ENCODE measurements around the gene SCN4A. TPM values are rescaled to one million over a fixed set of nuclear protein-coding genes. Genes with fewer than 3 reads are reported as not detected.
A peak's percentile ranks its signal among the peaks of the same experiment; 100 is the strongest.

SCN4A gene
- polyA plus RNA-seq, 2 donors, result 0.01 to 0.08 TPM

DNA sequence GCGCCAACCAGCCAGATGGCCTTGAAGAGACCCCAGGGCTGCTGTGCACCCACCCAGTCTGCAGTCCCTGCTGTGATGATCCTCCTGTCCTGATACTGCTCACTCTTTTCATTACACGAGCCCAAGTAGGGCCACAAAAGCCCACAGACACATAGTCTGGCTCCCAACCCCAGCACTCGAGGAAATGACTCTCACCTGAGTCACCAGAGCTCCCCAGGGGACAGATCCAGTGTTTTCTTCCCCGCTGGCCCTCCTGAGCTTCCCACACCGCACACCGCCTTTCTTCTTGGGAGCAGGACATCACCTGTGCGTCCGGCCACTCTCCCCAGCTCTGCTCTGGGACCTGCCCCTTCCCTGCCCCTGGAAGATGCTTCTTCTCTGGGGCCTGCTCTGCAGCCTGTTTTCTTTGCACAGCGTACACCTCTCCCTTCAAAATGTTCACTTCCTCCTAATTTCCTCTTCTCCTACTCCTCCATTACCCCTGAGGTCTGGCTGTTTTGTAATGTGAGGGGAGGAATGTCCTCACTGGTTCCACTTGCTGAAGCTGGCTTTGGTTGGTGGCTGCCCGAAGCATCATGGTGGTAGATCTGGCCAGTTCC is 2.0 kb upstream of the SCN4A start:
- 59 to 64% methylated on average over 10 of the region's 10 CpGs for WGBS, 2 donors
- H3K27ac ChIP-seq (ENCODE audit: low read depth in 2 of 2, low read length in 1 of 2), result no peak overlapping the region
- H3K27me3 ChIP-seq (ENCODE audit: control insufficient read depth in 1 of 2, insufficient read depth in 2 of 2, low read length in 2 of 2), result no peaks in the 10 kb centered on the region
- no peak overlapping the region for H3K4me3 ChIP-seq (ENCODE audit: low read depth in 1 of 2, low read length in 2 of 2)
- H3K36me3 ChIP-seq (ENCODE audit: control insufficient read depth in 2 of 2, insufficient read depth in 2 of 2, low read length in 1 of 2), result no peaks in the 10 kb centered on the region
- H3K4me1 ChIP-seq (ENCODE audit: control insufficient read depth in 2 of 2, insufficient read depth in 2 of 2, low read length in 1 of 2), result peaks cover 0 to 8% of the 10 kb centered on the region in 2 donors
- H3K9me3 ChIP-seq (ENCODE audit: control insufficient read depth in 2 of 2, insufficient read depth in 1 of 2, low read depth in 1 of 2, low read length in 1 of 2), result no peaks in the 10 kb centered on the region

DNA sequence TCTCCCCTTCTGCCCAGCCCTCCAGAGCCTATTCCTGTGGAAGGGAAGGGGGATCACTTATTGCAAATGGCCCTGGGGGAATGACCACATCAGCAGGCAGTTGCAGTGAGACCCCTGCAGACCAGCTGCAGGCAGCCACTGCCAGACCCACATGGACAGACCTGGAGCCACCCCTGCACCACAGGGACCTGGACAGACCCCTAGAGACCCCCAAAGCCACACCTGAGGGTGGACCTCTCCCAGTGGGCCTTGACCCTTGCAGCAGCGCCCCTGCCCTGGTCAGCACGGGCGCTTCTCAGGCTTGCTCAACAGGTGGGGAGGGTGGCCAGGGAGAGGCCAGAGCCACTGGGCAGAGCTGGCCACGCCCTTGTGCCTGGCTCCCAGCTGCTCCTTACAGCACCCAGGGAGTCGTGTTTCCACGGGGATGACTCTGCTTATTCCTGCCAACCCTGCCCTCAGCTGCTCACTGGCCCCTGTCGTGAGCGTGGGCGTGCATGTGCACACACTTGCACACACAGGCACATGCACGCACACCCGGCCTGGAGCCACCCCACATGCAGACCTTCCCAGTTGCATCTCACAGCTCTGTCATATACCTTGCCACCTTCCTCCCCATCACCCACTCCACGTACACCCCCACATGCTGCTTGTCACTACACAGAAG is 1.3 kb upstream of the SCN4A start:
- Histone ChIP-seq H3K36me3 (ENCODE audit: control insufficient read depth in 2 of 2, insufficient read depth in 2 of 2, low read length in 1 of 2) (no peaks in the 10 kb centered on the region), H3K9me3 (ENCODE audit: control insufficient read depth in 2 of 2, insufficient read depth in 1 of 2, low read depth in 1 of 2, low read length in 1 of 2) (no peaks in the 10 kb centered on the region), H3K27me3 (ENCODE audit: control insufficient read depth in 1 of 2, insufficient read depth in 2 of 2, low read length in 2 of 2) (no peaks in the 10 kb centered on the region), H3K27ac (ENCODE audit: low read depth in 2 of 2, low read length in 1 of 2) (no peak overlapping the region), H3K4me3 (ENCODE audit: low read depth in 1 of 2, low read length in 2 of 2) (no peak overlapping the region), H3K4me1 (ENCODE audit: control insufficient read depth in 2 of 2, insufficient read depth in 2 of 2, low read length in 1 of 2) (peaks cover 0 to 8% of the 10 kb centered on the region in 2 donors)
- WGBS, 2 donors, result 50 to 55% methylated on average over 12 of the region's 12 CpGs

GRCh38 chr17:63973247-63973646 is 529 bp upstream of the SCN4A start:
- Histone ChIP-seq H3K9me3 (ENCODE audit: control insufficient read depth in 2 of 2, insufficient read depth in 1 of 2, low read depth in 1 of 2, low read length in 1 of 2) (no peaks in the 10 kb centered on the region), H3K27ac (ENCODE audit: low read depth in 2 of 2, low read length in 1 of 2) (no peak overlapping the region), H3K4me3 (ENCODE audit: low read depth in 1 of 2, low read length in 2 of 2) (no peak overlapping the region), H3K36me3 (ENCODE audit: control insufficient read depth in 2 of 2, insufficient read depth in 2 of 2, low read length in 1 of 2) (no peaks in the 10 kb centered on the region), H3K4me1 (ENCODE audit: control insufficient read depth in 2 of 2, insufficient read depth in 2 of 2, low read length in 1 of 2) (peaks cover 0 to 8% of the 10 kb centered on the region in 2 donors), H3K27me3 (ENCODE audit: control insufficient read depth in 1 of 2, insufficient read depth in 2 of 2, low read length in 2 of 2) (no peaks in the 10 kb centered on the region)
- 88 to 90% methylated on average over 6 of the region's 6 CpGs for WGBS, 2 donors

DNA sequence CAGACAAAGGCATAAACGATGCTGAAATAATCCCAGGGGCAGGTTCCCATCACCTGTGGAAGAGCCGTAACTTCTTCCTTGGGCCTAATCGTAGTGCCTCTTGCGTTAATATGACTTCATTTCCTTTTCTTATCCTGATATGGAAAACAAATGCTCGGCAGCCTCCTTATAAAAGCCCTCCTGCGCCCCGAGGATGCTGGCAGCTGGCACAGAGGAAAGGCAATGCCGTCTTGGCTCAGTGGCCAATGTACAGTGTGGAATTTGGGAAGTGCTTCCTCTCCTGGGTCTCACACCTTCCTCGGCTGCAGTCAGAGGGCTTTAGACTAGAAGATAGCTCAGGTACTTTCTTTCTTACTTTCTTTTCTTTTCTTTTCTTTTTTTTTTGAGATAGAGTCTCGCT is 3.4 kb downstream of the SCN4A start:
- H3K4me3 ChIP-seq (ENCODE audit: low read depth in 1 of 2, low read length in 2 of 2), result no peak overlapping the region
- H3K9me3 ChIP-seq (ENCODE audit: control insufficient read depth in 2 of 2, insufficient read depth in 1 of 2, low read depth in 1 of 2, low read length in 1 of 2), result no peaks in the 10 kb centered on the region
- H3K27me3 ChIP-seq (ENCODE audit: control insufficient read depth in 1 of 2, insufficient read depth in 2 of 2, low read length in 2 of 2), result no peaks in the 10 kb centered on the region
- H3K36me3 ChIP-seq (ENCODE audit: control insufficient read depth in 2 of 2, insufficient read depth in 2 of 2, low read length in 1 of 2), result no peaks in the 10 kb centered on the region
- peaks cover 0 to 5% of the 10 kb centered on the region in 2 donors for H3K4me1 ChIP-seq (ENCODE audit: control insufficient read depth in 2 of 2, insufficient read depth in 2 of 2, low read length in 1 of 2)
- 64 to 75% methylated on average over 10 of the region's 10 CpGs for WGBS, 2 donors
- no peak overlapping the region for H3K27ac ChIP-seq (ENCODE audit: low read depth in 2 of 2, low read length in 1 of 2)

GRCh38 chr17:63967953-63968352 is 4.8 kb downstream of the SCN4A start:
- WGBS, 2 donors, result 84 to 89% methylated on average over 19 of the region's 19 CpGs

GRCh38 chr17:63966646-63967264 is 6.0 kb downstream of the SCN4A start:
- Histone ChIP-seq H3K4me1 (ENCODE audit: control insufficient read depth in 2 of 2, insufficient read depth in 2 of 2, low read length in 1 of 2) (peaks cover 0 to 3% of the 10 kb centered on the region in 2 donors), H3K9me3 (ENCODE audit: control insufficient read depth in 2 of 2, insufficient read depth in 1 of 2, low read depth in 1 of 2, low read length in 1 of 2) (no peaks in the 10 kb centered on the region), H3K36me3 (ENCODE audit: control insufficient read depth in 2 of 2, insufficient read depth in 2 of 2, low read length in 1 of 2) (no peaks in the 10 kb centered on the region), H3K4me3 (ENCODE audit: low read depth in 1 of 2, low read length in 2 of 2) (no peak overlapping the region), H3K27ac (ENCODE audit: low read depth in 2 of 2, low read length in 1 of 2) (no peak overlapping the region), H3K27me3 (ENCODE audit: control insufficient read depth in 1 of 2, insufficient read depth in 2 of 2, low read length in 2 of 2) (no peaks in the 10 kb centered on the region)
- WGBS, 2 donors, result 73 to 80% methylated on average over 11 of the region's 11 CpGs

More at GRCh38 chr17:63967953-63968352, 4.8 kb downstream of the SCN4A start:
- Histone ChIP-seq H3K4me1 (ENCODE audit: control insufficient read depth in 2 of 2, insufficient read depth in 2 of 2, low read length in 1 of 2) (no peaks in the 10 kb centered on the region), H3K36me3 (ENCODE audit: control insufficient read depth in 2 of 2, insufficient read depth in 2 of 2, low read length in 1 of 2) (no peaks in the 10 kb centered on the region), H3K27ac (ENCODE audit: low read depth in 2 of 2, low read length in 1 of 2) (no peak overlapping the region), H3K4me3 (ENCODE audit: low read depth in 1 of 2, low read length in 2 of 2) (no peak overlapping the region), H3K27me3 (ENCODE audit: control insufficient read depth in 1 of 2, insufficient read depth in 2 of 2, low read length in 2 of 2) (no peaks in the 10 kb centered on the region), H3K9me3 (ENCODE audit: control insufficient read depth in 2 of 2, insufficient read depth in 1 of 2, low read depth in 1 of 2, low read length in 1 of 2) (no peaks in the 10 kb centered on the region)

- no peaks in the 10 kb centered on the region for H3K27me3 ChIP-seq (ENCODE audit: control insufficient read depth in 1 of 2, insufficient read depth in 2 of 2, low read length in 2 of 2)
- 84 to 85% methylated on average over 4 of the region's 4 CpGs for WGBS, 2 donors
- H3K4me1 ChIP-seq (ENCODE audit: control insufficient read depth in 2 of 2, insufficient read depth in 2 of 2, low read length in 1 of 2), result peaks cover 3 to 6% of the 10 kb centered on the region in 2 donors
- H3K27ac ChIP-seq (ENCODE audit: low read depth in 2 of 2, low read length in 1 of 2), result peak overlapping the region in 1 of 2 donors; percentile 48
- no peak overlapping the region for H3K4me3 ChIP-seq (ENCODE audit: low read depth in 1 of 2, low read length in 2 of 2)
- H3K36me3 ChIP-seq (ENCODE audit: control insufficient read depth in 2 of 2, insufficient read depth in 2 of 2, low read length in 1 of 2), result no peaks in the 10 kb centered on the region
- no peaks in the 10 kb centered on the region for H3K9me3 ChIP-seq (ENCODE audit: control insufficient read depth in 2 of 2, insufficient read depth in 1 of 2, low read depth in 1 of 2, low read length in 1 of 2)
These were observed 9.6 kb downstream of the SCN4A start for GRCh38 chr17:63963123-63963522.

GRCh38 chr17:63962298-63962744 is 10.4 kb downstream of the SCN4A start:
- Histone ChIP-seq H3K27me3 (ENCODE audit: control insufficient read depth in 1 of 2, insufficient read depth in 2 of 2, low read length in 2 of 2) (no peaks in the 10 kb centered on the region), H3K27ac (ENCODE audit: low read depth in 2 of 2, low read length in 1 of 2) (no peak overlapping the region), H3K4me3 (ENCODE audit: low read depth in 1 of 2, low read length in 2 of 2) (no peak overlapping the region), H3K9me3 (ENCODE audit: control insufficient read depth in 2 of 2, insufficient read depth in 1 of 2, low read depth in 1 of 2, low read length in 1 of 2) (no peaks in the 10 kb centered on the region), H3K4me1 (ENCODE audit: control insufficient read depth in 2 of 2, insufficient read depth in 2 of 2, low read length in 1 of 2) (peaks cover 3 to 6% of the 10 kb centered on the region in 2 donors), H3K36me3 (ENCODE audit: control insufficient read depth in 2 of 2, insufficient read depth in 2 of 2, low read length in 1 of 2) (no peaks in the 10 kb centered on the region)
- 53 to 62% methylated on average over 10 of the region's 10 CpGs for WGBS, 2 donors

DNA sequence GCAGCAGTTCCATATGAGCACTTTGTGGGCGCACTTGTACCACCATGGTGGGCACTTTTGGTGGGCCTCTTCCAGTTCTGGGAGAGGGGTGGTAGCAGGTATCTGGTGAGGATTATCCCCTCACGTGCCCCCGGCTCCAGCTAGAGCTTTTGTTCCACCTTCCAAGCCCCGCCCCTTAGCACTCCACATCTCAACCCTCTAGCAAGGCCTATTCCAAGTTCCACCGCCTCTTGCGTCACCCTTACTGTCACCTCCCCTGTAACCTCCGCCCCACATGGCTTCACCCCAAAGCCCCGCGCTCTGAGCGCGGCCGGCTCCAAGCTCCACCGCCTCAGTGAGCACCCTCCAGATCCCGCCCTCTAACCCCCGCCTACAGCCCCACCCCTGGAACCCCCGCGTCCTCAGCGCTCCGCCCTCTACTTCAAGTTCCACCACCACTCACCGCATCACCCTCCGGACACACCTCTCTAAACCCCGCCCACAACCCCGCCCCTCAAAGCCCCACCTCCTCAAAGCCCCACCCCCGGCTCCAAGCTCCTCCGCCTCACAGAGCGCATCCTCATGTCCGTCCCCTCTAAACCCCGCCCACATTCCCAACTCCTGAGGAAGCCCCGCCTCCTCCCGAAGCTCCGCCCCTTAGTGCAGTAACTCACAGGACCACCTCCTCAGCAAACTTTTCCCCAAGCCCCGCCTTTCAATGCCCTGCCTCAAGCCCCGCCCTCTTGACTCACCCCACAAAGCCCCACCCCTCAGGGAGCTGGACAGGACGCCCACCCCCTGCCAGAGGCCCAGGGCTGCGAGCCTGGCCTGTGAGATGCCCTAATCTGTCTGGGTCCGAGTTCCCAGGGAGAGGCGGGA is 11.1 kb downstream of the SCN4A start:
- H3K4me3 ChIP-seq (ENCODE audit: low read depth in 1 of 2, low read length in 2 of 2), result no peak overlapping the region

More for the DNA sequence above, 11.1 kb downstream of the SCN4A start:
- Histone ChIP-seq H3K36me3 (ENCODE audit: control insufficient read depth in 2 of 2, insufficient read depth in 2 of 2, low read length in 1 of 2) (no peaks in the 10 kb centered on the region), H3K9me3 (ENCODE audit: control insufficient read depth in 2 of 2, insufficient read depth in 1 of 2, low read depth in 1 of 2, low read length in 1 of 2) (no peaks in the 10 kb centered on the region), H3K27me3 (ENCODE audit: control insufficient read depth in 1 of 2, insufficient read depth in 2 of 2, low read length in 2 of 2) (no peaks in the 10 kb centered on the region), H3K4me1 (ENCODE audit: control insufficient read depth in 2 of 2, insufficient read depth in 2 of 2, low read length in 1 of 2) (peaks cover 3 to 6% of the 10 kb centered on the region in 2 donors), H3K27ac (ENCODE audit: low read depth in 2 of 2, low read length in 1 of 2) (no peak overlapping the region)
- WGBS, 2 donors, result 21 to 23% methylated on average over 37 of the region's 37 CpGs

Measured in esophagus (tissue), 2 donors.